WI38 (cell line): ENCODE measurements around the gene RPS3A.

Source experiments
- H3K4me3 ChIP-seq: 2 replicates; pipeline ENCODE4 v1.5.1; 2011; ENCODE audit warnings: low read depth, mild to moderate bottlenecking, control low read depth, low read length
- TF ChIP-seq, protein P1 (sequence below): IDR thresholded peaks from 2 replicates; pipeline ENCODE4 v1.5.1; 2012; ENCODE audit warnings: low read depth, mild to moderate bottlenecking, control low read depth, low read length

The RPS3A gene

DNA sequence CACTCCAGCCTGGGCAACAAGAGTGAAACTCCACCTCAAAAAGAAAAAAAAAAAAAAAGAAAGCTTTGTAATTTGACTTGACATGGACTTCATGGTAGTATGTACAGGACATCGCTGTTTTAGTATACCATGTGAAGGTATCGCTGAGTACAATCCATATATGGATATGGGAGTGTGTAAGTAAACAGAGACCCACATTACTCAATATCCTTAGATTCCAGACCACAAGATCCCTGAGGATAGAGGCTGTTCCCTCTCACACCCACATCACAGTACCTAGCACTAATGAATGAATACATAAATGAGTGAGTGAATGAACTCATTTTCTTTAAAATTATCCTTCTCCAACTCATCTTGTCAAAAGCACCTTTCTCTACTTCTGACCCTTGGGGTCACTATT is 8.4 kb upstream of the RPS3A start:
- TF ChIP-seq, protein P1, sequence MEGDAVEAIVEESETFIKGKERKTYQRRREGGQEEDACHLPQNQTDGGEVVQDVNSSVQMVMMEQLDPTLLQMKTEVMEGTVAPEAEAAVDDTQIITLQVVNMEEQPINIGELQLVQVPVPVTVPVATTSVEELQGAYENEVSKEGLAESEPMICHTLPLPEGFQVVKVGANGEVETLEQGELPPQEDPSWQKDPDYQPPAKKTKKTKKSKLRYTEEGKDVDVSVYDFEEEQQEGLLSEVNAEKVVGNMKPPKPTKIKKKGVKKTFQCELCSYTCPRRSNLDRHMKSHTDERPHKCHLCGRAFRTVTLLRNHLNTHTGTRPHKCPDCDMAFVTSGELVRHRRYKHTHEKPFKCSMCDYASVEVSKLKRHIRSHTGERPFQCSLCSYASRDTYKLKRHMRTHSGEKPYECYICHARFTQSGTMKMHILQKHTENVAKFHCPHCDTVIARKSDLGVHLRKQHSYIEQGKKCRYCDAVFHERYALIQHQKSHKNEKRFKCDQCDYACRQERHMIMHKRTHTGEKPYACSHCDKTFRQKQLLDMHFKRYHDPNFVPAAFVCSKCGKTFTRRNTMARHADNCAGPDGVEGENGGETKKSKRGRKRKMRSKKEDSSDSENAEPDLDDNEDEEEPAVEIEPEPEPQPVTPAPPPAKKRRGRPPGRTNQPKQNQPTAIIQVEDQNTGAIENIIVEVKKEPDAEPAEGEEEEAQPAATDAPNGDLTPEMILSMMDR = no peak
- H3K4me3 ChIP-seq = no peak overlapping the region

DNA sequence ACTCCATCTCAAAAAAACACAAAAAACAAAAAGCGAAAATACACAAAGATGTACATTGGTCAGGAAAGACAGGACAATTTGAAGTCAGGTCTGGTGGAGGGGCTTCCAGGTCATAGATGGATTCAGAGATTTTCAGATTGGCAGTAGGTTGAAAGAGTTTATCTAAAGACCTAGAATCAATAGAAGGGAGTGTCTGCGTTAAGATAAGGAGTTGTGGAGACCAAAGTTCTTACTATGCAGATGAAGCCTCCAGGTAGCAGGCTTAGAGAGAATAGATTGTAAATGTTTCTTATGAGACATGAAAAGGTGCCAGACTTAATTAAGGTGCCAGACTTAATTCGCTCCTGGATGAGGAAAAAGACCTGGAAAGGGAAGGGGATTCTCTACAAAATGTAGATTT is 6.9 kb upstream of the RPS3A start:
- TF ChIP-seq, protein P1 = no peak
- no peak overlapping the region for H3K4me3 ChIP-seq

DNA sequence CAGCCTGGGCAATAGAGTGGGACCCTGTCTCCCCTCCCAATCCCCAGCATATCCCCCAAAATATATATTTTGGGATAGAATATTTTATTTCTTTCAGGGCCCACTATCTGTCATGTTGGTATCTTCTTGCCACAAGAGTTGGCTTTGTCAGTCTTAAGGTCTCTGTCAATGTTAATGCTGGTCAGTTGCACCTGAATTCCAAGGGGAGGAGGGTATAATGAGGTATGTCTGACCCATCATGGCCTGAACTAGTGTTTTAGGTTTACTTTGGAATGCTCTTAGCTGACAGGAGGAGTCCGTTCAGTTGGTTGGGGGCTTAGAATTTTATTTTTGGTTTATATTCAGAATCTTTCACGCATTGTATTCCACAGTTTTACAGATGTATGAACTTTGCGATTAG is 6.2 kb upstream of the RPS3A start:
- TF ChIP-seq, protein P1 = no peak
- no peak overlapping the region for H3K4me3 ChIP-seq

DNA sequence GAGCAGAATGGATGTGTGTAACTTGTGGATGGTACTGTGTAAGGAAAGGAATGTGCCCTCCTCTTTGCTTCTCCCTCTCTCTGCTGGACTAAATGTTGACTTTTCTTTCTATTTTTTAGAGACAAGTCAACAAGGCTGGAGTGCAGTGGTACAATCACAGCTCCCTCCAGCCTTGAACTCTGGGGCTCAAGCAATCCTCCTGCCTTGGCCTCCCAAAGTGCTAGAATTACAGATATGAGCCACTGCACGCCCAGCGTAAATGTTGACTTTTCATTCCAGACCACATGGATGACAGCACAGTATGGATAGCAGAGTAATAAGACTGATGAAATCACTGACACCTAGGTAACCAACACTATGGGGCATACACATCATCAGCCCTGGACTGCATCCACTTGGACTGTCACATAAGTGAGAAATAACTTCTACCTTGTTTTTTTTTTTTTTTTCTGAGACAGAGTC is 5.1 kb upstream of the RPS3A start:
- TF ChIP-seq, protein P1 = no peak
- H3K4me3 ChIP-seq = no peak overlapping the region

DNA sequence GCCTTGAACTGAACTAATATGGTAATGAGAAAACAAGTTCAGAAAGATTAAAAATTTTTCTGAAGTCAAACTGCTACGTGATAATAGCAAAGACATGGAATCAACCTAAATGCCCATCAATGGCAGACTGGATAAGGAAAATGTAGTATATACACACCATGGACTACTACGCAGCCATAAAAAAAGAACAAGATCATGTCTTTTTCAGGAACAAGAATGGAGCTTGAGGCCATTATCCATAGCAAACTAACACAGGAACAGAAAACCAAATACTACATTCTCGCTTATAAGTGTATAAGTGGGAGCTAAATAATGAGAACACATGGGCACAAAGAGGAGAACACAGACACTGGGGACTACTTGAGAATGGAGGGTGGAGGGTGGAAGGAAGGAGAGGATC is 4.3 kb upstream of the RPS3A start:
- no peak overlapping the region for H3K4me3 ChIP-seq
- TF ChIP-seq, protein P1 = no peak

DNA sequence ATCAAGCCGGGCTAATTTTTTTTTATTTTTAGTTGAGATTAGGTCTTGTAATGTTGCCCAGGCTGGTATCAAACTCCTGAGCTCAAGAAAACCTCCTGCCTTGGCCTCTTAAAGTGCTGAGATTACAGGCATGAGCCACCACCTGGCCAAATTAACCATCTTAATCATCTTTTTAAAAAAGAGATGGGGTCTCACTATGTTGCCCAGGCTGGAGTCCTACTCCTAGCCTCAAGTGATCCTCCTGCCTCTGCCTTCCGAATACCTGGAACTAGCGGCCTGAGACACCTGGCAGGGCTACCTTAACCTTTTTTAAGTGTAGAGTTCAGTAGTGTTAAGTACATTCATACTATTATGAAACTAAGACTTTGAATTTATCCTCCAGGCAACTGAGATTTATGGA is 1.7 kb upstream of the RPS3A start:
- no peak overlapping the region for H3K4me3 ChIP-seq
- TF ChIP-seq, protein P1 = no peak

DNA sequence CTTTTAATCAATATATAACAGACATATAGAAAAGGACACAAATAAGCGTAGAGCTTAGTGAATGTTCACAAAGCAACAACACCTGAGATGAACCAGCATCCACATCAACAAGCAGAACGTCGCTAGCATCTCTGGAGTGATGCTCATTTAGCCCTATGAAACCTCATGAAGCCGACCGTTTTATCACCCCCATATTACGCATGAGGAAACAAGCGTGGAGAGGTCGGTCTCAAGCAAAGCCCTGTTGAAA is 524 bp upstream of the RPS3A start:
- H3K4me3 ChIP-seq = peak overlapping the region; percentile 100
- TF ChIP-seq, protein P1 = no peak
